GM21367 (cell line): Measurements from ENCODE around the gene RAPGEF1.
"Not testable (repeated sequence)": the region's sequence is repeated elsewhere in the genome, so short reads cannot be mapped to it uniquely, and the experiment has no call there.

Experiments
- ATAC-seq: cut with Tn5 transposase; IDR thresholded peaks from one replicate; pipeline ENCODE4 v1.9.1; 2021; ENCODE audit not compliant: unreplicated experiment

RAPGEF1 gene

GRCh38 chr9:131692612-131693562 is 47.0 kb downstream of the RAPGEF1 start:
- no peak for ATAC-seq

- ATAC-seq = no peak
Measured at GRCh38 chr9:131691969-131692611, 47.8 kb downstream of the RAPGEF1 start.

GRCh38 chr9:131690941-131691573 is 48.8 kb downstream of the RAPGEF1 start:
- ATAC-seq = no peak

GRCh38 chr9:131690462-131690861 is 49.4 kb downstream of the RAPGEF1 start:
- ATAC-seq = no peak

- no peak for ATAC-seq
Measured at GRCh38 chr9:131688377-131688776, 51.5 kb downstream of the RAPGEF1 start.

- peak; percentile 58 for ATAC-seq
Measured at GRCh38 chr9:131685753-131686706, 53.8 kb downstream of the RAPGEF1 start.

- not testable (repeated sequence) for ATAC-seq
Measured at GRCh38 chr9:131683094-131683493, 56.8 kb downstream of the RAPGEF1 start.

- ATAC-seq = no peak
Measured at GRCh38 chr9:131682261-131682660, 57.6 kb downstream of the RAPGEF1 start.

- not testable (repeated sequence) for ATAC-seq
Measured at GRCh38 chr9:131681826-131682225, 58.0 kb downstream of the RAPGEF1 start.

- not testable (repeated sequence) for ATAC-seq
Measured at GRCh38 chr9:131681108-131681507, 58.8 kb downstream of the RAPGEF1 start.

GRCh38 chr9:131679261-131680020 is 60.4 kb downstream of the RAPGEF1 start:
- ATAC-seq = no peak

GRCh38 chr9:131678499-131679111 is 61.3 kb downstream of the RAPGEF1 start:
- peak; percentile 70 for ATAC-seq

GRCh38 chr9:131677444-131678180 is 62.3 kb downstream of the RAPGEF1 start:
- ATAC-seq = no peak

GRCh38 chr9:131677049-131677443 is 62.8 kb downstream of the RAPGEF1 start:
- ATAC-seq = no peak

- no peak for ATAC-seq
Measured at GRCh38 chr9:131676431-131676972, 63.4 kb downstream of the RAPGEF1 start.

GRCh38 chr9:131675437-131676022 is 64.3 kb downstream of the RAPGEF1 start:
- no peak for ATAC-seq

GRCh38 chr9:131674425-131675421 is 65.2 kb downstream of the RAPGEF1 start:
- ATAC-seq = no peak
